SIG-M5 (cell line): ENCODE measurements around the gene MRPL33.

ENCODE experiments used
- DNase-seq: peaks from one replicate; lab custom pipeline; 2025; lab: John Stamatoyannopoulos, UW

The MRPL33 gene

GRCh38 chr2:27809761-27810241 lies 38.3 kb downstream of the MRPL33 start:
- peak; percentile 90 for DNase-seq

- DNase-seq, result no peak
These were observed 38.9 kb downstream of the MRPL33 start for GRCh38 chr2:27810455-27810854.

GRCh38 chr2:27811768-27812167 lies 40.2 kb downstream of the MRPL33 start:
- no peak for DNase-seq

- DNase-seq, result no peak
These were observed 43.2 kb downstream of the MRPL33 start for GRCh38 chr2:27814758-27815157.

- no peak for DNase-seq
These were observed 44.4 kb downstream of the MRPL33 start for GRCh38 chr2:27815860-27816438.

GRCh38 chr2:27822049-27822448 lies 50.5 kb downstream of the MRPL33 start:
- no peak for DNase-seq

GRCh38 chr2:27823135-27823534 lies 51.6 kb downstream of the MRPL33 start:
- no peak for DNase-seq

- no peak for DNase-seq
These were observed 52.0 kb downstream of the MRPL33 start for GRCh38 chr2:27823569-27823968.

- no peak for DNase-seq
These were observed 52.9 kb downstream of the MRPL33 start for GRCh38 chr2:27824401-27824800.

- DNase-seq, result no peak
These were observed 56.8 kb downstream of the MRPL33 start for GRCh38 chr2:27828305-27828704.
